Astrocyte of the spinal cord (primary cell): Measurements from ENCODE around the gene PTPRD.

Source experiments
- DNase-seq: peaks from one replicate; pipeline ENCODE4 v3.0.0; 2011; ENCODE audit warnings: low read depth, low spot score
- H3K4me3 ChIP-seq: 2 replicates; pipeline ENCODE4 v1.5.1; 2011; ENCODE audit warnings: low read depth, mild to moderate bottlenecking, low read length, moderate library complexity
- CTCF ChIP-seq: IDR thresholded peaks from 2 replicates; pipeline ENCODE4 v1.5.1; 2012; ENCODE audit warnings: low read depth, mild to moderate bottlenecking, low read length, inconsistent platforms
- in situ Hi-C: cut with HindIII; loops from 2 replicates; pipeline ENCODE4 v1.10.0; 2017; ENCODE audit warnings: low sequenced_read_pairs

The PTPRD gene

DNA sequence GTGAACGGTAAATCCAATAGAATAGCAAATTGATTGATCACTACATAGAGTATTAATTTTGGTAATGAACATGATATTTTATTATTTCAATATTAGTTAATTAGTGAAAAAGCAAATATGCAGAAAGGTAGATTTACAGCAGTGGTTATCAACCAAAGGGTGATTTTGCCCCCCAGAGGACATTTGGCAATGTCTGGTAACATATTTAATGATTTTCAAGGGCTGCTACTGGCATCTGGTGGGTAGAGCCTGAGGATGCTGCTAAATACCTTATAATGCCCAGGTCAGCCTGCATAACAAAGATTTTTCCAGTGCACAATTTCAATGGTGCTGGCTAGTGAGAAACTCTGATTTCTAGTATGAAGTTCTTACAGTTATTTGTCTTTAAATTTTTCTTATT is 1313.7 kb downstream of the PTPRD start:
- in situ Hi-C loops: no loop called here

DNA sequence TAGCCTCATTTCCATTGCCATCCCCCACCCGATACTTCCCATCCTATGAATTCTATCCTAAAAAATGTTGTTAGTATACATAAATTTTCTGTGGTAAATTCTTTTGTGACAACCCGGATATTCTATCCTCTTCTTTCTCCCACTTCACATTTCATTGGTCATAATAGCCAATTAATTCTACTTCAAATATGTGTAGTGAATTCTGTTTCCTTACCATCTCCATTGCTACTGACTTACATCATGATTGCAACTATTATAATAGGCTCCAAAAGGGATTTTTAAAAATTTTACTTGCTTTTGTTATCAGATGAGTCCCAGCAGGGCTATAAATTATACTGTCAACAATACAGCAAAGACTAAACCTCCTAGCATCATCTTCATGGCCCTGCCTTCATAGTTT is 1326.8 kb downstream of the PTPRD start:
- in situ Hi-C loops: no loop called here
- no peak for DNase-seq
- H3K4me3 ChIP-seq: no peak overlapping the region
- TF ChIP-seq CTCF: no peak

More for the DNA sequence above, 1313.7 kb downstream of the PTPRD start:
- no peak for DNase-seq
- TF ChIP-seq CTCF: no peak
- H3K4me3 ChIP-seq: no peak overlapping the region

DNA sequence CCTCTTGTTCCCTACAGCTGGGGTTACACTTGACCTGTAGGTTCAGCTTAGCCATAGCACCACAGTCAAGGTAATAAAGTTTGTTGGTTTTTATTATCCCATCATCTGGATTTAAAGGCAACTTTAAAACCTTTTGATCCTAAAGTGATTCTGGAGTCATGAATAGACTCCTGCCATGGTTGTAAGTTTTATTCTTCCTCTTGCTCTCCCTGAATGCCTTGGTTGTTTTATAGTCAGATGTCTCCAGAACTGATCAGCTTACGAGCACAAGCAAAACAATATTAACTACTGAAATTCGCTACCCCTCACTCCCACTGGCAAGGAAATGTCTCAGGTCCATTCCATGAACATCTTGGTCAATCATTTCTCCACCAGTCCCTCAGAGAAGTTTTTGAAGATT is 1328.6 kb downstream of the PTPRD start:
- no peak overlapping the region for H3K4me3 ChIP-seq
- TF ChIP-seq CTCF: no peak
- no peak for DNase-seq
- in situ Hi-C loops: no loop called here

- in situ Hi-C loops: no loop called here
- H3K4me3 ChIP-seq: no peak overlapping the region
Measured at GRCh38 chr9:9283159-9283986, 1329.4 kb downstream of the PTPRD start.

DNA sequence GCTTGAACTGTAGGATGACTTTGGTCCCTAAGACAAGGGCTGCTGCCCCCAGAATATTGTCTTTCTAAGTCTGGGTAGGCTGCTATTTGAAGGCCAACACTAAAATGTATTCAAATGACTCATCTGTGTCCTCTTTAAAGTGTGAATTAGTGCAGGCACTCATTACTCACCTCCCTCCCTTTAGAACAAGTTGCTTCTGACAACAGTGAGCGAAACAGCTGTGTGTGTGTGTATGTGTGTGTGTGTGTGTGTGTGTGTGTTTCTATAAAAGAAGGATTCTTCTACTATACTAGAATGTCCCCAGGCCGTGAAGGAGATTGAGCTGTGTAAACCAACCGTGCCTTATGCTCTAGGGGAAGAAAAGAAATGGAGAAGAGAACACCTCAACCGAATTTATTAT is 1337.2 kb downstream of the PTPRD start:
- no peak overlapping the region for H3K4me3 ChIP-seq
- no peak for DNase-seq
- no peak for TF ChIP-seq CTCF
- in situ Hi-C loops: no loop called here

More at GRCh38 chr9:9283159-9283986, 1329.4 kb downstream of the PTPRD start:
- TF ChIP-seq CTCF: no peak
- no peak for DNase-seq

GRCh38 chr9:9257999-9258498 is 1354.8 kb downstream of the PTPRD start:
- H3K4me3 ChIP-seq: no peak overlapping the region
- no peak for DNase-seq
- no peak for TF ChIP-seq CTCF
- in situ Hi-C loops: no loop called here
